PFSK-1 (cell line): Measurements from ENCODE around the gene ARHGEF18.

Experiments used
- POLR2AphosphoS5 ChIP-seq: IDR thresholded peaks from 2 replicates; pipeline ENCODE4 v1.6.1; 2012; ENCODE audit warnings: low read depth, mild to moderate bottlenecking, control low read depth, low read length, moderate library complexity
- TAF1 ChIP-seq: IDR thresholded peaks from 2 replicates; pipeline ENCODE4 v1.6.1; 2012; ENCODE audit warnings: low read length, control low read depth, borderline replicate concordance; ENCODE audit not compliant: insufficient read depth

- no peak for TF ChIP-seq POLR2AphosphoS5
- TF ChIP-seq TAF1, result no peak
Observed at GRCh38 chr19:7351861-7352260, 3.1 kb downstream of the ARHGEF18 start.
